ACC112 (cell line): ENCODE results near the gene NKX2-2.
"Not testable (repeated sequence)": the region's sequence is repeated elsewhere in the genome, so short reads cannot be mapped to it uniquely, and the experiment has no call there.

Source experiments
- H2AFZ ChIP-seq: fragments of 200-600 bp; sonication (generic); one replicate; pipeline ENCODE4 v1.6.0; 2017; ENCODE audit warnings: antibody characterized with exemption, low read length; ENCODE audit not compliant: unreplicated experiment
- H3K27ac ChIP-seq: fragments of 200-600 bp; sonication (generic); 2 replicates; pipeline ENCODE4 v1.5.1; 2014; ENCODE audit warnings: low read depth, mild to moderate bottlenecking, antibody characterized with exemption, low read length, moderate library complexity
- H3K27me3 ChIP-seq: fragments of 200-600 bp; sonication (generic); 2 replicates; pipeline ENCODE4 v1.6.1; 2014; ENCODE audit warnings: mild to moderate bottlenecking, antibody characterized with exemption, low read length, moderate library complexity, mixed read lengths; ENCODE audit not compliant: insufficient read depth
- H3K36me3 ChIP-seq: fragments of 200-600 bp; sonication (generic); 2 replicates; pipeline ENCODE4 v1.6.1; 2016; ENCODE audit warnings: mild to moderate bottlenecking, antibody characterized with exemption, low read length, moderate library complexity, mixed read lengths; ENCODE audit not compliant: insufficient read depth
- H3K4me1 ChIP-seq: fragments of 200-600 bp; sonication (generic); one replicate; pipeline ENCODE4 v1.6.1; 2016; ENCODE audit warnings: low read length, mixed read lengths; ENCODE audit not compliant: insufficient read depth, unreplicated experiment, control insufficient read depth
- H3K4me3 ChIP-seq: fragments of 200-600 bp; sonication (generic); 2 replicates; pipeline ENCODE4 v1.5.1; 2014; ENCODE audit warnings: mild to moderate bottlenecking, low read depth, low read length
- H3K79me2 ChIP-seq: fragments of 200-600 bp; sonication (generic); one replicate; pipeline ENCODE4 v1.6.0; 2016; ENCODE audit warnings: low read length; ENCODE audit not compliant: control insufficient read depth, unreplicated experiment, insufficient read depth

The NKX2-2 gene

DNA sequence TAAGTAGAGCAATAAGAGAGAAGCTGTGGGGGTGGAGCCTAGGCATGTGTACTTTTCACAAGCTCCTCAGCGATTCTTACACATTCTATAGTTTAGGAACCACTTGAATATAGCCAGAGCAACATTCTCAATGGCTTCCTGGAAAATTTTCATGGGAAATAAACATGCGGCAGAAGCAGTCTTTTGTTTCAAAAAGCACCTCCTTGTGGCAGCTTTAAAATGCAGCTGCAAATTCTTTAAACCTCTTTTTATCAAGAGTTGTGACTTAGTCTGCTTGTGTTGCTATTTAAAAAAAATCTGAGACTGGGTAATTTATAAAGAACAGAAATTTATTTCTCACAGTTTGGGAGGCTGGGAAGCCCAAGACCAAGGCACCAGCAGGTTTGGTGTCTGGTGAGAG is 23.8 kb downstream of the NKX2-2 start:
- H3K4me1 ChIP-seq, result no peaks in the 10 kb centered on the region
- no peaks in the 10 kb centered on the region for H3K79me2 ChIP-seq
- no peak overlapping the region for H2AFZ ChIP-seq
- H3K27ac ChIP-seq, result no peak overlapping the region
- H3K36me3 ChIP-seq, result no peaks in the 10 kb centered on the region
- peaks cover 74% of the 10 kb centered on the region for H3K27me3 ChIP-seq
- no peak overlapping the region for H3K4me3 ChIP-seq

DNA sequence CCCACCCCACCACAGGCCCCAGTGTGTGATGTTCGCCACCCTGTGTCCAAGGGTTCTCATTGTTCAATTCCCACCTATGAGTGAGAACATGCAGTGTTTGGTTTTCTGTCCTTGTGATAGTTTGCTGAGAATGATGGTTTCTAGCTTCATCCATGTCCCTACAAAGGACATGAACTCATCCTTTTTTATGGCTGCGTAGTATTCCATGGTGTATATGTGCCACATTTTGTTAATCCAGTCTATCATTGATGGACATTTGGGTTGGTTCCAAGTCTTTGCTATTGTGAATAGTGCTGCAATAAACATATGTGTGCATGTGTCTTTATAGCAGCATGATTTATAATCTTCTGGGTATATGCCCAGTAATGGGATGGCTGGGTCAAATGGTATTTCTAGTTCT is 33.7 kb downstream of the NKX2-2 start:
- H3K27ac ChIP-seq, H2AFZ ChIP-seq, H3K79me2 ChIP-seq, H3K36me3 ChIP-seq, H3K4me3 ChIP-seq, H3K4me1 ChIP-seq: not testable (repeated sequence)
- peaks cover 33% of the 10 kb centered on the region for H3K27me3 ChIP-seq

DNA sequence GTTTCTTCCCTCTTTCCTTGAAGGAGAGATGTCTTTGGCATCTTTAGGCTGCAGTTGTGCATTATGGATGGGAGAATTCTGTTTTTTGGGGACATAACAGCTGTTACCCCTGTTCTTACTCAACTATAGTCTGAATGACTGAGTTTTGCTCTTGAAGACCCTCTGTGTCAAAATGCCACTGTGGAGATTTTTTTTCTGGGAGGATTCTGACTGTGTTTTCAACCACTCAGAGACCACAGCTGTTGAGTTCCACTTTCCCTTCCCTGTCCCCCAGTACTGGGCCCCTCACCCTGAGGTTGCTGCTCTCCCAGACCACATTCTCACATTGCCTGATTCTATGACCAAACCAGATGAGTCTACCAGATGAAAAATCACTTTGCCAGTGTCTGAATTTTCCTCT is 48.1 kb downstream of the NKX2-2 start:
- no peaks in the 10 kb centered on the region for H3K4me1 ChIP-seq
- H3K36me3 ChIP-seq, result no peaks in the 10 kb centered on the region
- no peaks in the 10 kb centered on the region for H3K79me2 ChIP-seq
- no peak overlapping the region for H3K4me3 ChIP-seq
- H2AFZ ChIP-seq, result no peak overlapping the region
- no peak overlapping the region for H3K27ac ChIP-seq
- H3K27me3 ChIP-seq, result peaks cover 31% of the 10 kb centered on the region

- H3K4me1 ChIP-seq, result no peaks in the 10 kb centered on the region
- H3K4me3 ChIP-seq, result no peak overlapping the region
- H2AFZ ChIP-seq, result no peak overlapping the region
- H3K79me2 ChIP-seq, result no peaks in the 10 kb centered on the region
- H3K27me3 ChIP-seq, result peaks cover 27% of the 10 kb centered on the region
- no peak overlapping the region for H3K27ac ChIP-seq
- no peaks in the 10 kb centered on the region for H3K36me3 ChIP-seq
Observed at GRCh38 chr20:21464916-21465315, 48.9 kb downstream of the NKX2-2 start.
